SH-SY5Y (cell line): Measurements from ENCODE around the gene SLC39A11.

Experiments
- GATA2 ChIP-seq: IDR thresholded peaks from 2 replicates; pipeline ENCODE4 v1.6.1; 2011; ENCODE audit warnings: mild to moderate bottlenecking, low read depth, low read length
- GATA3 ChIP-seq: IDR thresholded peaks from 2 replicates; pipeline ENCODE4 v1.6.1; 2011; ENCODE audit warnings: low read depth, mild to moderate bottlenecking, low read length, moderate library complexity

GRCh38 chr17:72714357-72714966, 378.0 kb downstream of the SLC39A11 start:
- TF ChIP-seq GATA2 (no peak), GATA3 (no peak)
